H9 (cell line): ENCODE results near the gene ZNF230. TPM values are rescaled to one million over a fixed set of nuclear protein-coding genes. Genes with fewer than 3 reads are reported as not detected.

Source experiments
- DNase-seq: peaks from one replicate; pipeline ENCODE4 v3.0.0-alpha.2; 2017
- H2AFZ ChIP-seq: one replicate; pipeline ENCODE4 v1.6.1; 2013; ENCODE audit warnings: mild to moderate bottlenecking, low read length, control low read depth, moderate library complexity
- H2AK5ac ChIP-seq: 2 replicates; pipeline ENCODE4 v1.6.1; 2013; ENCODE audit warnings: low read length, control low read depth, mixed read lengths; ENCODE audit not compliant: insufficient read length
- H2BK120ac ChIP-seq: one replicate; pipeline ENCODE4 v1.6.1; 2013; ENCODE audit warnings: low read depth, mild to moderate bottlenecking, low read length, control low read depth, inconsistent platforms; ENCODE audit not compliant: poor library complexity, severe bottlenecking
- H2BK12ac ChIP-seq: 2 replicates; pipeline ENCODE4 v1.6.1; 2013; ENCODE audit warnings: low read length, control low read depth, mixed read lengths, low read depth; ENCODE audit not compliant: insufficient read length
- H2BK15ac ChIP-seq: 2 replicates; pipeline ENCODE4 v1.6.1; 2013; ENCODE audit warnings: low read depth, low read length, control low read depth
- H2BK20ac ChIP-seq: one replicate; pipeline ENCODE4 v1.6.1; 2013; ENCODE audit warnings: low read depth, mild to moderate bottlenecking, low read length, control low read depth, inconsistent platforms; ENCODE audit not compliant: poor library complexity, severe bottlenecking
- H2BK5ac ChIP-seq: 2 replicates; pipeline ENCODE4 v1.6.1; 2013; ENCODE audit warnings: low read length, control low read depth, mixed read lengths; ENCODE audit not compliant: insufficient read length
- H3K14ac ChIP-seq: 2 replicates; pipeline ENCODE4 v1.6.1; 2013; ENCODE audit warnings: low read length, control low read depth; ENCODE audit not compliant: insufficient read depth
- H3K18ac ChIP-seq: 2 replicates; pipeline ENCODE4 v1.6.1; 2013; ENCODE audit warnings: low read depth, mild to moderate bottlenecking, mixed read lengths, low read length, control low read depth; ENCODE audit not compliant: insufficient read length
- H3K23ac ChIP-seq: 2 replicates; pipeline ENCODE4 v1.6.1; 2013; ENCODE audit warnings: low read length, control low read depth, mixed read lengths, low read depth; ENCODE audit not compliant: insufficient read length
- H3K23me2 ChIP-seq: 2 replicates; pipeline ENCODE4 v1.6.1; 2013; ENCODE audit warnings: low read depth, mild to moderate bottlenecking, mixed read lengths, low read length, control low read depth; ENCODE audit not compliant: insufficient read length, poor library complexity, severe bottlenecking
- H3K27ac ChIP-seq: 2 replicates; pipeline ENCODE4 v1.5.1; 2013; ENCODE audit warnings: low read length, control low read depth, mixed read lengths, low read depth; ENCODE audit not compliant: insufficient read length
- H3K27me3 ChIP-seq: 2 replicates; pipeline ENCODE4 v1.6.1; 2013; ENCODE audit warnings: low read length, control low read depth, inconsistent platforms; ENCODE audit not compliant: insufficient read depth
- H3K4ac ChIP-seq: 2 replicates; pipeline ENCODE4 v1.6.1; 2013; ENCODE audit warnings: low read depth, mild to moderate bottlenecking, control low read depth, inconsistent platforms, low read length, moderate library complexity
- H3K4me1 ChIP-seq: 2 replicates; pipeline ENCODE4 v1.6.1; 2013; ENCODE audit warnings: low read length, control low read depth, inconsistent platforms; ENCODE audit not compliant: insufficient read depth
- H3K4me2 ChIP-seq: 2 replicates; pipeline ENCODE4 v1.6.1; 2013; ENCODE audit warnings: low read length, control low read depth, mixed read lengths; ENCODE audit not compliant: insufficient read length, insufficient read depth
- H3K56ac ChIP-seq: 2 replicates; pipeline ENCODE4 v1.6.1; 2013; ENCODE audit warnings: low read depth, mild to moderate bottlenecking, mixed read lengths, low read length, control low read depth; ENCODE audit not compliant: insufficient read length
- H3K79me1 ChIP-seq: 2 replicates; pipeline ENCODE4 v1.6.1; 2013; ENCODE audit warnings: low read depth, mild to moderate bottlenecking, moderate library complexity, low read length, control low read depth, inconsistent platforms; ENCODE audit not compliant: insufficient read depth, poor library complexity, severe bottlenecking
- H3K79me2 ChIP-seq: 2 replicates; pipeline ENCODE4 v1.6.1; 2013; ENCODE audit warnings: low read length, control low read depth, inconsistent platforms; ENCODE audit not compliant: insufficient read depth
- H3K9ac ChIP-seq: 2 replicates; pipeline ENCODE4 v1.6.1; 2013; ENCODE audit warnings: low read length, control low read depth, mixed read lengths; ENCODE audit not compliant: insufficient read length; ENCODE audit errors: extremely low read depth
- H3K9me3 ChIP-seq: one replicate; pipeline ENCODE4 v1.6.1; 2013; ENCODE audit warnings: low read depth, low read length, inconsistent platforms; ENCODE audit not compliant: control insufficient read depth
- H3T11ph ChIP-seq: one replicate; pipeline ENCODE4 v1.6.1; 2013; ENCODE audit warnings: mild to moderate bottlenecking, low read length, control low read depth, inconsistent platforms
- H4K20me1 ChIP-seq: one replicate; pipeline ENCODE4 v1.6.1; 2013; ENCODE audit not compliant: control insufficient read depth, insufficient read length, insufficient read depth
- H4K5ac ChIP-seq: 2 replicates; pipeline ENCODE4 v1.6.1; 2013; ENCODE audit warnings: low read depth, mild to moderate bottlenecking, mixed read lengths, low read length, control low read depth; ENCODE audit not compliant: insufficient read length
- H4K8ac ChIP-seq: replicated peaks from 2 replicates; pipeline ENCODE4 v1.6.1; 2013; ENCODE audit warnings: low read length, control low read depth, mixed read lengths, low read depth; ENCODE audit not compliant: insufficient read length
- H4K91ac ChIP-seq: 2 replicates; pipeline ENCODE4 v1.6.1; 2013; ENCODE audit warnings: low read depth, mild to moderate bottlenecking, moderate library complexity, mixed read lengths, low read length, control low read depth; ENCODE audit not compliant: insufficient read length
- H3K27ac Mint-ChIP-seq, 3 experiments: 2 replicates in 2 of 3; 3 replicates in 1 of 3; pipeline ENCODE4 v1.8.0; 2020 to 2021; ENCODE audit warnings: mixed read lengths in 3 of 3, mild to moderate bottlenecking in 1 of 3, moderate library complexity in 1 of 3
- H3K27me3 Mint-ChIP-seq: 2 replicates; pipeline ENCODE4 v1.8.0; 2021; ENCODE audit warnings: low read depth, mild to moderate bottlenecking, moderate library complexity, mixed read lengths
- H3K36me3 Mint-ChIP-seq, 3 experiments: 2 replicates in 2 of 3; 3 replicates in 1 of 3; pipeline ENCODE4 v1.8.0; 2020 to 2021; ENCODE audit warnings: low read depth in 3 of 3, mixed read lengths in 3 of 3; ENCODE audit not compliant: insufficient read depth in 1 of 3
- H3K4me1 Mint-ChIP-seq, 2 experiments: 2 replicates each; pipeline ENCODE4 v1.8.0; 2020; ENCODE audit warnings: mixed read lengths in 2 of 2
- H3K4me3 Mint-ChIP-seq, 2 experiments: 2 replicates in 1 of 2; 3 replicates in 1 of 2; pipeline ENCODE4 v1.8.0; 2020 to 2021; ENCODE audit warnings: mild to moderate bottlenecking in 2 of 2, mixed read lengths in 2 of 2, moderate library complexity in 1 of 2
- H3K9me3 Mint-ChIP-seq, 2 experiments: 2 replicates in 1 of 2; 3 replicates in 1 of 2; pipeline ENCODE4 v1.8.0; 2020; ENCODE audit warnings: mild to moderate bottlenecking in 2 of 2, mixed read lengths in 2 of 2, moderate library complexity in 1 of 2
- WGBS: extraction: QIAGEN DNeasy Blood & Tissue Kit; methylation state at CpG from one replicate; pipeline ENCODE4 v1.1.7; 2013; ENCODE audit warnings: missing lambda C conversion rate, low lambda C conversion rate, mixed read lengths; ENCODE audit not compliant: insufficient read length; ENCODE audit errors: extremely low coverage; 5-methylcytosine and 5-hydroxymethylcytosine counted together
- total RNA-seq: library from RNA; stranded (reverse); gene quantifications from 2 replicates; pipeline ENCODE4 v1.2.1, GENCODE V29; 2021
- TF ChIP-seq, protein P1 (sequence below): fragments of 200-600 bp; sonication (generic); conservative IDR thresholded peaks from 3 replicates; pipeline ENCODE4 v1.8.0; 2021; ENCODE audit warnings: antibody characterized with exemption, mild to moderate bottlenecking

The ZNF230 gene
- total RNA-seq, 1 experiment from 2014 or later: 3.1 TPM

DNA sequence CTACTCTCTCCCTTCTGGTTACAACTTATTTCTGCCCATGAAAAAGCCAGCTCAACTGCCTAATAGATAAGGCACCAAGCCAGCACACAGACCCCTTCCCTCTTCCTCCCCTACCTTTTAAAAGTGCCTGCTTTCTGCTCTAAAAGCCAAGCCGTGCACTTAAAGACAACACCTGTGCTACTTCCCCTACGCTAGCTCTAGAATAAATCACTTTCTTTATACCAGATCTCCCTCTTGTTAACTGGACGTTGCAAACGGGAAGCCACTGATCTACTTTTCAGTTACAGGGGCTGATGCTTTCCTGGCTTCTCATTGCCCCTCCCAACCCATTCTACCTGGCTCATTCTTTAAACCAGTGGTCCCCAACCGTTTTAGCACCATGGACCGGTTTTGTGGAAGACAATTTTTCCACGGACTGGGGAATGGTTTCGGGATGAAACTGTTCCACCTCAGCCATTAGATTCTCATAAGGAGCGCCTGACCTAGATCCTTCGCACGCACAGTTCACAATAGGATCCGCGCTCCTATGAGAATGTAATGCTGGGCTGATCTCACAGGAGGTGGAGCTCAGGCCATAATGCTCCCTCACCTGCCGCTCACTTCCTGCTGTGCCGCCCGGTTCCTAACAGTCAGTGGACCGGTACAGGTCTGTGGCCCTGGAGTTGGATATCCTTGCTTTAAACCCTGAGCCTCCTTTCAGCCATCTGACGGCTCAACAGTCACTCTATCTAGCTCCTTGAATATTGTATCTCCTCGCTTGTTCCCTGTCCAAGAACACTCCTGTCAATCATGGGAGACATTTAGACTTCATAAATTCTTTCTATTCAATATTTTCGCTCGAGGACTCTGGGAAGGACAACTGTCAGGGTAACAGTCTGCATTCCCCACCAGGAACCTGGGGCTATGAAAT lies 48.2 kb downstream of the ZNF230 start:
- Histone ChIP-seq H2AFZ (peak overlapping the region; percentile 26), H3K79me2 (no peaks in the 10 kb centered on the region), H4K8ac (no peak overlapping the region), H3K9ac (no peak overlapping the region), H3T11ph (no peak overlapping the region), H2BK12ac (no peak overlapping the region), H4K5ac (no peak overlapping the region), H3K27ac (no peak overlapping the region), H2BK5ac (no peak overlapping the region), H3K27me3 (no peaks in the 10 kb centered on the region), H3K4me1 (0 out of 2 replicates have a peak, but pooled peaks cover 2% of the 10 kb centered on the region), H3K4me2 (peak overlapping the region; percentile 93), H3K23ac (no peak overlapping the region), H2AK5ac (no peak overlapping the region), H2BK120ac (no peak overlapping the region), H4K20me1 (no peaks in the 10 kb centered on the region), H3K79me1 (no peaks in the 10 kb centered on the region), H3K56ac (no peak overlapping the region), H3K18ac (no peak overlapping the region), H3K4ac (no peak overlapping the region), H3K14ac (no peak overlapping the region), H2BK15ac (no peak overlapping the region), H3K23me2 (peaks cover 14% of the 10 kb centered on the region), H3K9me3 (no peaks in the 10 kb centered on the region), H2BK20ac (no peak overlapping the region), H4K91ac (no peak overlapping the region)
- DNase-seq: peak; percentile 37
- no peak overlapping the region for H3K27ac Mint-ChIP-seq
- peaks cover 4 to 9% of the 10 kb centered on the region in 2 experiments for H3K4me1 Mint-ChIP-seq
- TF ChIP-seq, protein P1, sequence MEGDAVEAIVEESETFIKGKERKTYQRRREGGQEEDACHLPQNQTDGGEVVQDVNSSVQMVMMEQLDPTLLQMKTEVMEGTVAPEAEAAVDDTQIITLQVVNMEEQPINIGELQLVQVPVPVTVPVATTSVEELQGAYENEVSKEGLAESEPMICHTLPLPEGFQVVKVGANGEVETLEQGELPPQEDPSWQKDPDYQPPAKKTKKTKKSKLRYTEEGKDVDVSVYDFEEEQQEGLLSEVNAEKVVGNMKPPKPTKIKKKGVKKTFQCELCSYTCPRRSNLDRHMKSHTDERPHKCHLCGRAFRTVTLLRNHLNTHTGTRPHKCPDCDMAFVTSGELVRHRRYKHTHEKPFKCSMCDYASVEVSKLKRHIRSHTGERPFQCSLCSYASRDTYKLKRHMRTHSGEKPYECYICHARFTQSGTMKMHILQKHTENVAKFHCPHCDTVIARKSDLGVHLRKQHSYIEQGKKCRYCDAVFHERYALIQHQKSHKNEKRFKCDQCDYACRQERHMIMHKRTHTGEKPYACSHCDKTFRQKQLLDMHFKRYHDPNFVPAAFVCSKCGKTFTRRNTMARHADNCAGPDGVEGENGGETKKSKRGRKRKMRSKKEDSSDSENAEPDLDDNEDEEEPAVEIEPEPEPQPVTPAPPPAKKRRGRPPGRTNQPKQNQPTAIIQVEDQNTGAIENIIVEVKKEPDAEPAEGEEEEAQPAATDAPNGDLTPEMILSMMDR: no peak
- H3K4me3 Mint-ChIP-seq: peak overlapping the region; percentile 99 to 100
- H3K9me3 Mint-ChIP-seq: peaks cover 4 to 31% of the 10 kb centered on the region in 2 experiments; a peak in 4 of 5 replicates
- H3K36me3 Mint-ChIP-seq: peaks cover 11 to 19% (median 13%) of the 10 kb centered on the region in 3 experiments
- WGBS: no CpG with 5 or more reads among the region's 21 CpGs
- peaks cover 21% of the 10 kb centered on the region for H3K27me3 Mint-ChIP-seq
